GM12872 (cell line): ENCODE measurements around the gene STEAP4.

Experiments used
- CTCF ChIP-seq: IDR thresholded peaks from 3 replicates; pipeline ENCODE4 v1.5.1; 2011; ENCODE audit warnings: low read depth, mild to moderate bottlenecking, low read length, moderate library complexity; ENCODE audit not compliant: insufficient read depth

STEAP4 gene

GRCh38 chr7:88268051-88268450, 38.6 kb downstream of the STEAP4 start:
- TF ChIP-seq CTCF = no peak

GRCh38 chr7:88267421-88267820, 39.3 kb downstream of the STEAP4 start:
- no peak for TF ChIP-seq CTCF

GRCh38 chr7:88262562-88262961, 44.1 kb downstream of the STEAP4 start:
- TF ChIP-seq CTCF = no peak

GRCh38 chr7:88260719-88261118, 46.0 kb downstream of the STEAP4 start:
- TF ChIP-seq CTCF = no peak

GRCh38 chr7:88259656-88260380, 46.9 kb downstream of the STEAP4 start:
- no peak for TF ChIP-seq CTCF

GRCh38 chr7:88256906-88257305, 49.8 kb downstream of the STEAP4 start:
- no peak for TF ChIP-seq CTCF

GRCh38 chr7:88254721-88255424, 51.8 kb downstream of the STEAP4 start:
- TF ChIP-seq CTCF = no peak
